ENCODE measurements around the gene NFKBIE. TPM values are rescaled to one million over a fixed set of nuclear protein-coding genes. Genes with fewer than 3 reads are reported as not detected.

The NFKBIE gene
- total and polyA plus RNA-seq, 9 of the 15 experiments (the other 6 are each of a cell fraction or from before 2014, with no cell fraction given): 2.1 to 16.4 (median 11.7) TPM

DNA sequence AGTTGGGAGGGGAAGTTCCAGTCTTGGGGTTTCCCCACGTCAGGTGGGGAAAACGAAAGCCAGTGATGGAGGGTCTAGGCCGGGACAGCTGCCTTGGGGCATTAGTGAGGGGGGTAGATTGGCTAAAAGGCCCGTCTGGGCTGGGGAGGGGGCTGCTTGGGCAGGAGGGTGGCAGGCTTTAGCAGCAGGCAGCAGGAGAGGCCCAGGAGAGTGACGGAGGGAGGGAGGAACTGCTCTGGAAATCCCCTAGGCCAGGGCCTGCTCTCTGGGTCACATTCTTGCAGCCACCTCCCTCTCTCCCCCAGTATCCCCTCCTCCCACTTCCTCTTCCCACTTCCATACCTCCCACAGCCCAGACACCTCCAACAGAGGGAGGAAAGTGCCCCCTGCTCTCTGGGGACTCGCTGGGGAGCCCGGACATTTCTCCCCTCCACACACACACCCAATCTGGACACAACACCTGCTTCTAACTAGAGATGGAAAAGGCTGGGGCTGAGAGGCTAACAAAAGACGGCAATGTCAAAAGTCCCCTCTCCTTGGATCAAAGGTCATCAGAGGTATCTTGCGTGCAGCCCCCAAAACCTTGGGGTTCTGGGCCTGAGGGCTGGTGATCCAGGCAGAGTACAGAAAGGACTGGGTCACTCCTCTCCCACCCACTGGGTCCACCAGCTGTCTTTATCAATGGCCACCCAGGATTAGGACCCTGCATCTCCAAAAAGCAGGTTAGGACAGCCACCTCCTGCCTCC is 1.8 kb downstream of the NFKBIE start (continued):
- TF ChIP-seq GTF3C2 (IDR thresholded peaks at IDR 0.05; ENCODE audit: borderline replicate concordance, extremely low read depth, insufficient read length) (no peak), ETV6 (IDR thresholded peaks at IDR 0.05; ENCODE audit: borderline replicate concordance in 1 of 2, low read depth in 2 of 2, low read length in 1 of 2) (peak; percentile 65 to 85; a peak in 2 of 4 replicates), ETV6 (CRISPR knock-in tag; IDR thresholded peaks at IDR 0.05; ENCODE audit: borderline replicate concordance) (no peak), TCF7 (IDR thresholded peaks at IDR 0.05; ENCODE audit: borderline replicate concordance) (no peak), BHLHE40 (IDR thresholded peaks at IDR 0.05; ENCODE audit: low read length) (no peak), PHB (CRISPR knock-in tag; IDR thresholded peaks at IDR 0.05) (0 out of 2 replicates have a peak, but pooled peaks have one; percentile 25), ZNF263 (CRISPR knock-in tag; IDR thresholded peaks at IDR 0.05; ENCODE audit: borderline replicate concordance) (peak; percentile 8; the same call in 1 of the 2 replicates), TAF7 (tag; IDR thresholded peaks at IDR 0.05) (no peak), ZZZ3 (IDR thresholded peaks at IDR 0.05) (no peak)
